NCI-H446 (cell line): ENCODE data around the gene DNAJC16.

ENCODE experiments used
- DNase-seq, 2 experiments: peaks; one replicate each; lab custom pipeline; 2025; lab: John Stamatoyannopoulos, UW

DNAJC16 gene

DNA sequence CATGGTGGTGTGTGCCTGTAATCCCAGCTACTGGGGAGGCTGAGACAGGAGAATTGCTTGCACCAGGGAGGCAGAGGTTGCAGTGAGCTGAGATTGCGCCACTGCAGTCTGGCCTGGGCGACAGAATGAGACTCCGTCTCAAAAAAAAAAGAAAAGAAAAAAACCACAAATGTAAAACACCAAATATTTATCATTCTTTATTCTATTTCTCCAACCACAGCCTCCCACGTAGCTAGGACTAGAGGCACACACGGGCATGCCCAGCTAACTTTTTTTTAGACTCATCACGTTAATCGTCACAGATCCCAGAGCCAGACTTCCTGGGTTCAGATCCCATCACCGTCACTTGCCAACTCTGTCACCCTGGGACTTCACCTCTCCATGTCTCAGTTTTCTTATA is 13.5 kb downstream of the DNAJC16 start:
- DNase-seq = no peak

DNA sequence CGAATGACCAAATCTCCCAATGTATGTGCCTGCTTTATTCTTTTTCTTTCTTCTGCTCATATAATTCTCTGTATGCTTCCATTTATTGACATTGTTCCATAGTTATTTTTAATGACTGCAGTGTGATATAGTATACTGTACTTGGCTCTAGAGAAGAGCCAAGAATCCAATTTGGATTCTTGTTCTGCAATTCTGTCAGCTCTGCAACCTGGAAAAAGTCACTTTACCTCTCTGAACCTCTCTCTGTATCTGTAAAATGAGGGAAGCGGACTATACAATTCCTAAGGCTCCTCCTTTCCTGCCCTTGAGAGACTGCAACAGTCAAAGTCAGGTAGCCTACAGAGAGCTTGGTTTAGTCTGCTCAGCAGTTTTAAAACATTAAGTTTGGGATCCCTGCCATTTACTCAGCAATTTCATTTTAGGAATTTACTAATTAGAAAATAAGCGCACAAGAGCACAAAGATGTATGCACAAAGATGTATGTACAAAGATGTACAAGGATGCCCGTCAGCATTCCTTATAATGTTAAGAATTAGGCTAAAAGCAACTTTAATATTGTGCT is 14.7 kb downstream of the DNAJC16 start:
- no peak for DNase-seq

DNA sequence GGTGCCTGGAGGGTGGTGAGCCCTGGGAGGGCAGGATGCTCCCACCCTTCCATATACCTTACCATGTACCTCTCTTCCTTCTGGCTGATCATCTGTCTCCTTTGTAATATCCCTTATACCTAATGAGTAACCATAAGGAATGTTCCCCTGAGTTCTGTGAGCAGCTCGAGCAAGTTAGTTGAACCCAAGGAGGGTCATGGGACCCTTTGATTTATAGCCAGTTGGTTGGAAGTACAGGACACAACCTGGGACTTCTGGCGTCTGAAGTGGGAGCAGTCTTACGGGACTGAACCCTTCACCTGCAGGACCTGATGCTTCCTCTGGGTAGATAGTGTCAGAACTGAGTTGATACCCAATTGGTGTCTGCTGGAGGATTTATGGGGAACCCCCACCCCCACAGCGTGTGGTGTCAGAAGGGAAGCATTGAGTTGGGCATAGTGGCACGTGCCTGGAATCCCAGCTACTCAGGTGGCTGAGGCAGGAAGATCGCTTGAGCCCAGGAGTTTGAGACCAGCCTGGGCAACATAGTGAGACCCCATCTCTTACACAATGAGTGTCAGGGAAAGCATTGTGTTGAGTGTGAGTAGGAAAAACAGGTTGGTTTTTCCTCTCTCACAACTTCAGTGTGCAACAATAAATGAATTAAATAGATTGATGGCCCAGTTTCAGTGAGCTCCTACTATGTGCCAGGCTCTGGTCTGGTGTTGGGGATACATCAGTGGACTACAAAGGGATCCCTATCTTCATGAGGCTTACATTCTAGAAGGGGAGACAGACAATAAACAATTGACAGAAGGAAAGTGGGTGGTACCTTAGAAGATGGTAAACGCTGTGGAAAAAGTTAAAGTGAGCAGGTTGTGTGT is 16.0 kb downstream of the DNAJC16 start:
- no peak for DNase-seq

DNA sequence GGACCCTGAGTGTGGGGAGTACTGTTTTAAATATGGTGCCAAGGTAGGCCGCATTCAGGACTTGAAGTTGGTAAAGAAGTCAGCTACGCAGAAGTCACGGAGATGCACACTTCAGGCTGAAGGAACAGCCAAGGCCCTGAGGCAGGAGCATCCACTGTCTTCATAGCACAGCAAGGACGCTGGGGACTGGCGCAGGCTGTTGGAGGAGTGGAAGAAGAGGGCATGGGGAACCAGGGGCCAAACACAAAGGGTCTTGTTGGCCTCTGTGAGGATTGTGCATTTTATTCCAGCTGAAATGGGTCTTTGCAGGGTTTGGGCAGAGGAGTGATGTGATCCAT is 16.6 kb downstream of the DNAJC16 start:
- DNase-seq = no peak

DNA sequence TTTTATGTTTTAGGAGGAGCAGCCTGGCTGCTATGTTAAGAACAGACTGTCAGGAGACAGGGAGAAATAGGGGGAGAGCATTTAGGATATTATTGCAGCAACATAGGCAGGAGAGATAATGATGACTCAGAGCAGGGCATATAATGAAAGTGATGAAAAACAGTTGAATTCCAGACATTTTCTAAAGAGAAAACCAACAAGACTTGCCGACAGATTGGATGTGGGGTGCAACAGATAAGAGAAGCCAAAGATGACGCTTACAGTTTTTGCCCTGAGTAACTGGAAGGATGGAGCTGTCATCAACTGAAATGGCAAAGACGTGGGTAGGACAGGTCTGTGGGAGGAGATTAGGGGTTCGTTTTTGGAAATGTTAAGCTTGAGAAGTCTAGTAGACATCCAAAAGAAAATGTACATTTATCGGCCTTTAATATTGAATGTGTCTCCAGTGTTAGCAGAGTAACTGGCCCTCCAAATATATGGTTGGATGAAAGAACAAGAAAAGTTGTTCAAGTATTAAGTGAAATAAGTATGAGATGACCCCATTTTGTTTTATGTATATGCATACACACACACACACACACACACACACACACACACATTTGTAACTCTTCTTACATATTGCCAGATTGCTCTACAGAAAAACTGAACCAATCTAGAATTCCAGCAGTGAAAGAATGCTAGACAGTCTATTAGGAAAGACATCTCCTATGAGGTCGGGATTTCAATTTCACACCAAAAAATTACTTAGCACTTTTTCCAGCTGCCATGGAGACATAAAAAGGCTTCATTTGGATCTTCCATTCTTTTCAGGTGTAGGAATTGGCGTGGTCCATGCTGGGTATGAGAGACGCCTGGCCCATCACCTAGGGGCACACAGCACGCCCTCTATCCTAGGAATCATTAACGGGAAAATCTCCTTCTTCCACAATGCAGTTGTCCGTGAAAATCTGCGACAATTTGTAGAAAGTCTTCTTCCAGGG is 17.2 kb downstream of the DNAJC16 start:
- DNase-seq = no peak

DNA sequence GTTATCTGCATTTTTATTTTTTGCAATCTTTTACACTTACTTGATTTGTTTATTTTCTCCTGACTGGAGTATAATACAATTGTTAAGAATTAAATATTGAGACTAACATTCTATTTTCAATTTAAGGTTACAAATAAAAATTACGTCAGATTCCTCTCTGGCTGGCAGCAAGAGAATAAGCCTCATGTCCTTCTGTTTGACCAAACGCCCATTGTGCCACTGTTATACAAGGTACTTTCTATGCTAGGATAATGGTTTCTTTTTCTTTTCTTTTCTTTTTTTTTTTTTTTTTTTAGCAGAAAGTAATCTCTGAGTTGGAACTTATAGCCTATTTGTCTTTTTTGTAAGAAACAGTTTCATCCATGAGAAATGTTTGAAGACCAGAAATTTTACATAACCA is 20.0 kb downstream of the DNAJC16 start:
- DNase-seq = no peak

DNA sequence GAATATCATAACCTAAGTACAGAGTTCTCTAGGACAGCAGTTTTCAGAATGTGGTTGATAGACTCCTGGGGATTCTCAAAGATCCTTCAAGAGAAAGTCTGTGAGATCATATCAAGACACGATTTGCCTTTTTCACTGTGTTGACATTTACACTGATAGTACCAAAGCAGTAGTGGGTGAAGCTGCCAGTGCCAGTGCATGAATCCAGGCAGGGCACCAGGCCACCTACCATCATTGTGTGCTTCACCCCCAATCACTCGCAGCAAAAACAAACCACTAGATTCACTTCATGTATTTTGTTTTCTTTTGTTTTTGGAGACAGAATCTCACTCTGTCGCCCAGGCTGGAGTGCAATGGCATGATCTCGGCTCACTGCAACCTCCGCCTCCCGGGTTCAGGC is 23.9 kb downstream of the DNAJC16 start:
- no peak for DNase-seq

DNA sequence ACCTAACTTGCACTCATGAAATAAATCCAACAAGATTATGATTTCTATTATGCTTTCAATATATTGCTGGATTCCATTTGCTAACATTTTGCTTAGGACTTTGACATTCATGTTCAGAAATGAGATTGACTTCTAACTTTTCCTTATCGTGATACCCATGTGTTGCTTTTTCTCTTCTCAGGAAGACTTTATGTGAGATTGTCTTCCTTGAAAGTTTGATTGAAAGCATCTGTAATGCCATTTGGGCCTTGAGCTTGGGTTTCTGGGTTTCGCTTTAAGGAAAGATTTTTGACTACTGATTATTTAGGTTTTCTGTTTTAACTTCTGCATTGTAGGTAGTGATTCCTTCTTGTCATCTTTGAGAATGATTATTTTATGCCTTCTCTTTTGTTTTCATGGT is 30.4 kb downstream of the DNAJC16 start:
- DNase-seq = no peak

DNA sequence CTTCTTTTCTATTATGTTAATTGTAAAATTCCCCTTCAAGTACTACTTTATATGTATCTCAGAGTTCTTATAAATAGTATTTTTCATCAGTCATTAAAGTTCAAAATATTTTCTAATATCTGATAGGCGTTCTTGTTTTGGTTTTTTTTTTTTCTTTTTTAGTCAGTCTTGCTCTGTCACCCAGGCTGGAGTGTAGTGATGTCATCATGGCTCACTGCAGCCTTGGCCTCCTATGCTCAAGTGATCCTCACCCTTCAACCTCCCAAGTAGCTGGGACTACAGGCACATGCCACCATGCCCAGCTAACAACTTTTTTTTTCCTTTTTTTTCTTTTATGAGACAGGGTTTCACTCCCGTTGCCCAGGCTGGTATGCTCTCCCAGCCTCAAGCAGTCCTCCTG is 30.9 kb downstream of the DNAJC16 start:
- no peak for DNase-seq

DNA sequence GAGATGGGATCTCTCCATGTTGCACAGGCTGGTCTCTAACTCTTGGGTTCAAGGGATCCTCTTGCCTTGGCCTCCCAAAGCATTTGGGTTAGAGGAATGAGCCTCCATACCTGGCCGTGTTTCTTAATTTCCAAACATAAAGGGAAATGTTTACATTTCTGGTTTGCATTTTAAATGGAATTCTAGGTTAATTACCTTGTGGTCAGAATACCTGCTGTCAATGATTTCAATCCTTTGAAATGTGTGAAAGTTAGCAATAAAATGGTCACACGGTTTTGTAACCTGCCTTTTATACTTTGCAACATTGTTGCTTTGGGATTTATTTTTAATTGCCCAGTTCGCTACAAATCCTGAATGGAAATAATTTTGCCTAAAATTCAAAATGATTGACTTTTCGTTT is 31.9 kb downstream of the DNAJC16 start:
- no peak for DNase-seq

DNA sequence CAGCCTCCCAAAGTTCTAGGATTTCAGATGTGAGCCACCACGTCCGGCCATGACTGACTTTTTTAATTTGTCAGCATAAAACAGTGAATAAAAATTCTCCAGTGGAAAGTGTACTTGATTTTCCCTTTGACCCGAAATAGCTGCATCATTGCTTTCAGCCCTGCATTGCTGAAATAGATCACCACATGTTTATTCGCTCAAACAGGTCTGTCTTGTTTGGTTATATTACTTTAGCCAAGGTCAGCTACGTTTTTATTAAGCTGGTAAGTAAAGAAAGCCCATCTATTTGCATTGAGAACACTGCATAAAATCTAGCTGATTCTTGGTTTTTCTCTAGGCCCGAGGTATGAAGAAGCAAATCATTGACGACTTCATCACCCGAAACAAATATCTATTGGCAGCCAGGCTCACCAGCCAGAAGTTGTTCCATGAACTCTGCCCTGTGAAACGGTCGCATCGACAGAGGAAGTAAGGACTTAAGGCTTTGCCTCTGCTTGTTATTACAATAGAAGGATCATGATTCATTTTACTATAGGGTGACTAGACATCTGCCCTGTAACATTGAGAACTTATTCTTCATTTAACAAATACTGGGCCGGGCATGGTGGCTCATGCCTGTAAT is 32.7 kb downstream of the DNAJC16 start:
- no peak for DNase-seq

DNA sequence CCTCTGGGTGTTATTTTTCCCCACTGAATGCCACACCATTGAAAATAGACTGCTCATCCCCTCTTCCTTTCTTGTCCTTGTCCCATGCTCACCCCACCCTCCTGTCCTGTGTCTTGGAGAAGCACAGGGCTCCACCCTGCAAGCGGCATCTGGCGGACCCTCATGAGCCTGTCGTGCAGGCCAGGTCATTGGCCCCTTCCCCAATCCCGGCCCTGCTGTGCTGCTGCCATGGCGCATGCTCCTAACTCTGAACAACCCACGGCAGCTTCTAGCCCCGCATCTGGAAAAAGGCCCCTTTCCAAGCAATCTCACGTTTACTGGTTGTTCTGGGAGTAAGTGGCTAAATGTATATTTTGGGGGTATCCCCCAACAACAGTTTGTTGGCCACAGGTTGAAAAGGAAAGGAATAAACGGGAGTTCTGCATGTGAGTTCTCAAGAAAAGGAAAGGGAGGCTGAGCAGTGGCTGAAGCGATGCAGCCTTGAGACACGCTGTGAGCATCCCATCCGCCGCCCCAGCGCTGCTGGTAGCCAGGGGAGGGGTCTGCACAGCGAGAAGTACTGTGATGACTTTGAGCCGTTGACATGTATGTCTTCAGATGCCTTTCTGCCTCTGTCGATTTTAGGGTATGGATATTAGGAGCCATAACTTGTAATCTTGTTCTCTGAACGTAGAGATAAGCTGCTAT is 41.9 kb downstream of the DNAJC16 start:
- DNase-seq = no peak

DNA sequence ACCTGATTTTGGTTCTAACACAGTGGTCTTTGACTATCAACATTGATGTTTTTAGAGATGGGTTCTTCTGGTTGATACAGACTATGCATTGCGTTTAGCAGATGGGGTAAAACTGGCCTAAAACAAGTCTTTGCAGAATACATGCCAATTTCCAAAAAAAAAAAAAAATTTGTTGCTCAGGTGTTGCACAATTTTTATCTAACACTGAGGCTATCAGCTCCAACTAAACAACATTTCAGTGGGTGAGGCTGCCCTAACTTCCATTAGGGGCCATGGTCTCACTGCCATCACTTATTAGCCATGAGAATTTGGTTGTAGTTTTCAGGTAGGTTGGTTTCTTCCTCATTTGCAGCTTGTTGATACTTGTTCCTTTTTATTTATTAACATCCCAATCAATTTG is 44.2 kb downstream of the DNAJC16 start:
- no peak for DNase-seq

DNA sequence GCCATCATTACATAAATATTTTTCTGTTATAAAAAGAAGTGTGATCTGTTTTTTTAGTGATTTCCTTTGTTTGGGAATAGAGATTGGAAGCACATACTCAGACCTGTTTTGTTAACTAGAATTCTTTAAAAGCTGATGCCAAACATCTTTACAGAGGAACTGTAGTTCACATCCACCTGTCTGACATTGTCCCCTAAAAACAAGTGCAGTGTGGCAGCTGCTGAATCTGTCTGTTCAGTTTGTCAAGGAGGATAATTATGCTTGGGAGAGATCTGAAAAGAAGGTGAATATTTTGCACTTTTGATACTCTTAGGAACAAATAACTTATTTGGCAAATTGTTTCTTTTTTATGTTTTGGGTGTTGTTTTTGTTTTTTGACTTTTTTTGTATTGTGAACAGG is 44.6 kb downstream of the DNAJC16 start:
- DNase-seq = no peak

DNA sequence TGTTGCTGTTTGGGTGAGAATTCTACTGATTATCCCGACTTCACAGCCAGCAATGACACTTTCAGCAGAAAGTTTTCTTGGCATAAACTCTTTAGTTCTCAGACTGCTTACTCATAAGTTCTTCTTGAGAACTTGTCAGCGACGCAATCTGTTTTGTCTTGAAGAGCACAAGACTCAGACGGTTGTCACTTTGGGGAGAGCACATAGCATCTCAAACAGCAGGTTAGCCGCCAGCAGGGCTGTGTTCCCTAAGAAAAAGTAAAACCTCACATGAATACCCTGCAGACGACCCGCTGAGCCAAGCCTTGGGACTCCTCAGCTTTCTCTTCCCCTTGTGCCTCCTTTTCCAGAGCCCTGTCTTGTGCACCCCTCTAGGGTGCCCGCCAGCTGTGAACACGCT is 46.8 kb downstream of the DNAJC16 start:
- DNase-seq = no peak

DNA sequence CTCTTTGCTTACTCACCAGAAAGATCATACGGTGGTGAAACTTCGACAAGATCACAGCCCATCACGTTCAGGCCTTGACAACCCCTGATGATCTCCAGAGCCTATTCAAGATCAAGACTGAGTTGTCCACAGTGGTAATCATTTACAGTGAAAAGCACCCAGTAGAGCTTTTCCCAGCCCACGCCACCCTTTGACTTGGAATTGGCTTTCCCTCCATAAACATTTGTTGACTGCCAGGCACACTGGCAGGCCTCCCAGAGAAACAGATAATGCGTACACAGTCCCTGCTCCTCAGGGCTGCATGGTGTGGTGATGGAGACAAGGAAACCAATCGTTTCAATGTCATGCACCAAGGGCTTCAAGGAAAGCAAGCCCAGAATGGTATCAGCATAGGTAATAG is 48.1 kb downstream of the DNAJC16 start:
- no peak for DNase-seq

DNA sequence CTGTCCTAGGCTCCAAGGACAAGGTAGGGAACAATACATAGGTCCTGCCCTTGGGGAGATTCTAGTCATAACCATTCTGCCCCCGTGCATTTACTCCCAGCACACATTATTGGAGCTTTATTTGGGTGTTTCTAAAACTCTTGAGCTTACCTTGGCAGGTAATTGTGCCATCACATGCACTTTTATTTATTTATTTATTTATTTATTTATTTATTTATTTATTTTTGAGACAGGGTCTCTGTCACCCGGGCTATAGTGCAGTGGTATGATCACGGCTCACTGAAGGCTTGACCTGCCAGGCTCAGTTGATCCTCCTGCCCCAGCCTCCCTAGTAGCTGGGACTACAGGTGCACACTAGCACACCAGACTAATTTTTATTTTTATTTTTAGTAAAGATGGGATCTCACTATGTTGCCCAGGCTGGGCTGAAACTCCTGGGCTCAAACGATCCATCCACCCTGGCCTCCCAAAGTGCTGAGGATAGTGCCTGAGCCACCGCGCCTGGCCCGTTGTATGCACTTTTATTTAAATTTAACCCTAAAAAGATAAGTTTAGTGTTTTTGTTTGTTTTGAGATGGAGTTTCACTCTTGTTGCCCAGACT is 49.0 kb downstream of the DNAJC16 start:
- no peak for DNase-seq

DNA sequence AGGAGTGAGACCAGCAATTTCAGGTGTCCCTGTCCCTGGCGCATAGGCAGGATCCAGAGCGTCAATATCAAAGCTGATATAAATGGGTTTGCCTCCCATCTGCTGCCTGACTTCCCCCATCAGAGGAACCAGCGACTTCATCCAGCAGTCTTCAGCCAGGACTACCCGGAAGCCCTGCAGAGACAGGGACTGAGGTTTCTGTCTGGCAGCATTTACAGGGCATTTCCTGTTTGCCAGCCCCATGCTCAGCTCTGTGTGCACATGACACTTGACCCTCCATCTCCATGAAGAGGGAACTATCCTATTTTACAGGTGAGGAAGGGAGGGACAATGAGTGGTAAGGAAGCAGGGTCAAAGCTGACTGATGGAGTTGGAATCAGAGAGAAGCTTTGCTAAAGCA is 51.0 kb downstream of the DNAJC16 start:
- DNase-seq = no peak

DNA sequence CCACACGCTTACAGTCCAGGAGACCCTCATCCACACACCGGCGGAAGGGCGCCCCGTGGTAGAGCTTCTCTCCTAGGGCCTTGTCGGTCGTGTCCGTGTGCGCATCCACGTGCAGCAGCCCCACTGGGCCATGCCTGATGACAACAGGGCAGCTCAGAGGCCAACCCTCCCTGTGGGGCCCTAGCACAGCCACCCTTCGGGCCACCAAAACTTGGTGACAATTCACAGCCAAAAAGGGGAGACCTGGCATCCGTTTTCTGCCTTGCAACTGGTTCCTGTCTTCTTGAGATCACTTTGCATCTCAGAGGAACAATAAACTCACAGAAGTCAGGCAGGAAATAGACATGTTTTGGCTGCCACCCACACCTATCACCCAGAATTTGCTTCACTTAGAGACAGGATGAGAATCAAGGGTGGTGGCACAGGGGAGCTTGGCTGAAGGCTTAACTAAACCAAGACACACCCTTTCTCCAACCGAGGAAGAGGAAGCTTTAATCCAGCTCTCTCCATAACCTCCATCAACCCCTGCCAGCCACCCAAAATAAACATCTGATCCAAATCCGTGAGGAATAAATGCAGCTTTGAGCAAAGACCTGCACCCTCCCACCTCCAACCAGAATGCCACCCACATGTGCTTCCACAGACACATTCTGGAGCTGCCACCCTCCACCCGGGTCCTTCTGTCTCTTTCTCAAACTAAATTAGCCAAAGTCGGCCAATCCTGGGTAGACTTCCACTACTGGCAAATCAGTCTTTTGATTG is 52.5 kb downstream of the DNAJC16 start:
- no peak for DNase-seq

DNA sequence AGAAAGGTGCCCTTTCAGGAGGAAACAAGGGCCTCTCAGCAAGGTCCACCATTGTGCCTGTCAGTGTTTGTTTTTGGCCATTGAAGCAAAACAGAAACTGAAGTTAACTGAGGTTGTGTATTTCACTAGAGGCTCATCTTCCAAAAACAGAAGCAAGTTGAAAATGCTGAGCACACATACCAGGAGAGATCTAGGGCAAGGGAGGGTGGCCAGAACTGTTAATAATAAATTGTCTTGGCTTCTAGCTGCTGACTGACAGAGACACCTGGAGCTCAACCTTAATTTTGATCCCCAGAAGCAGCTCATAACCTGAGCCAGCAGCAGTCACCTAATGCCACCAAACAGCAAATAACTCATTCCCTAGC is 53.0 kb downstream of the DNAJC16 start:
- no peak for DNase-seq
